NCI-H1436 (cell line): ENCODE data around the gene RNASEH2B.

Experiments
- DNase-seq: peaks from one replicate; lab custom pipeline; 2025; lab: John Stamatoyannopoulos, UW

The RNASEH2B gene

GRCh38 chr13:50909605-50910484 is at the start of gene RNASEH2B:
TSS of gene RNASEH2B (plus strand) at chr13:50909791. CDS start at chr13:50910077, 286 bp downstream.
- peak; percentile 27 for DNase-seq

- no peak for DNase-seq
These were observed 45.1 kb upstream of the RNASEH2B start for GRCh38 chr13:50864492-50864891.

DNA sequence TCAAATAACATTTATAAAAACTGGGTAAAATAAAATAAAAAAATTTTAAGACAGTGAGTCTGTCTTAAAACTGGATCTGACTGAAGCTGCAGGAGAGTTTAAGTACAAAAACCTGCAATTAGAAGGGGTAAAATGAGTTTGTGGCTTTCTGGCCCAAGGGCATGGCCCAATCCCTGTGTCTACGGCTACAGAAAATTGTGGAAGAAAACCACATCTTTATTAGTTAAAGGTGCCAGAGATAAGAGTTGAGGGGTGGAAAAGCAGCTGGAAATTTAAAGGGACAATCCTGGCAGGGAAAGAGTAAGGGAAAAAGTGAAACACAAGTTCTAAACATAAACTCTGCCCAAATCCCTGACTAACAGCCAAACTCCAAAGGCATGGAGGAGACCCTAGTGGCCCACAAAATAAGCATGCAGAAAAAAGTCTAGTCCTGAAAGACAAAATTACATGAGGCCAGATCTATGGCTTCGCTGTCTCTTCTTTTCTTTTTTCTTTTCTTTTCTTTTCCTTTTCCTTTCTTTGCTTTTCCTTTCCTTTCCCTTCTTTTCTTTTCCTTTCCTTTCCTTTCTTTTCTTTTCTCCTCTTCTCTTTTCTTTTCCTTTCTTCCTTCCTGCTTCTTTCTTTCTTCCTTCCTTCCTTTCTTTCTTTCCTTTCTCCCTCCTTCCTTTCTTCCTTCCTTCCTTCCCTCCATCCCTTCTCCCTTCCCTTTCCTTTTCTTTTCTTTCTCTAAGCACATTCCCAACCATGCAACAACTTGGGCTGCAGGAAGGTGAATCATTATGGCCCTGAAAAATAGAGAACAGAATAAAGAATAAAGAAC is 42.6 kb upstream of the RNASEH2B start:
- DNase-seq = no peak

DNA sequence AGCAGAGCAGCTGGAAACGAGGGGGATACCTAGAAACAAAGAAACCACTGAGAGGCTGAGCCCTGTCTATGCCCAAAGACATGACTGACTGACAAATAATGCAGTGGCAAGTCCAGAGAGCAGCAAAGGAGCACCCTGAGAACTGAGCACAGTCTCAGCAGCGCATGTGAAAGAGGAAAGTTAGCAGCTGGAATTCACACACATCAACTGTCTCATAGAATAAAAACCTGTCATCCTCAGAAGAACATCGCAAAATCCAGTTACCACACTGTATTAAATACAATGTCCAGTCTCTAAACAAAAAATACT is 42.0 kb upstream of the RNASEH2B start:
- no peak for DNase-seq

GRCh38 chr13:50871405-50871804 is 38.2 kb upstream of the RNASEH2B start:
- no peak for DNase-seq

GRCh38 chr13:50873467-50873866 is 36.1 kb upstream of the RNASEH2B start:
- no peak for DNase-seq

DNA sequence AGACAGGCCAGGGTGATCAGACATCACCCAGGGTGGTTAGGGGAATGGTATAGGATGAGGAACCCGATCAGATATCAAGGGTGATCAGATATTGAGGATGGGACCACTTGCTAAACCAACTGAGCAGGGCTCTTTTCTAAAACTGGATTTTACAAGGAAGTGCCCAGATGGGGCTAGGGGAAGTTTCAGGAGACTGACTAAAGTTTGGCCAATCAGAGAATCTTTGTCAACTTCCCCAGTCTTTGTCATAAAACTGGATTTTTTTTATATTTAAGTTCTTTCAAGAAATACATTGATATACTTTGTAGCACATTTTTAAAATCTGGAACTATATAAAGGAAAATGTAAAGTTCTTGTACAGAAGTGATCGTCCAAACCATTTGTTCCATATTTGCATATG is 35.6 kb upstream of the RNASEH2B start:
- no peak for DNase-seq

DNA sequence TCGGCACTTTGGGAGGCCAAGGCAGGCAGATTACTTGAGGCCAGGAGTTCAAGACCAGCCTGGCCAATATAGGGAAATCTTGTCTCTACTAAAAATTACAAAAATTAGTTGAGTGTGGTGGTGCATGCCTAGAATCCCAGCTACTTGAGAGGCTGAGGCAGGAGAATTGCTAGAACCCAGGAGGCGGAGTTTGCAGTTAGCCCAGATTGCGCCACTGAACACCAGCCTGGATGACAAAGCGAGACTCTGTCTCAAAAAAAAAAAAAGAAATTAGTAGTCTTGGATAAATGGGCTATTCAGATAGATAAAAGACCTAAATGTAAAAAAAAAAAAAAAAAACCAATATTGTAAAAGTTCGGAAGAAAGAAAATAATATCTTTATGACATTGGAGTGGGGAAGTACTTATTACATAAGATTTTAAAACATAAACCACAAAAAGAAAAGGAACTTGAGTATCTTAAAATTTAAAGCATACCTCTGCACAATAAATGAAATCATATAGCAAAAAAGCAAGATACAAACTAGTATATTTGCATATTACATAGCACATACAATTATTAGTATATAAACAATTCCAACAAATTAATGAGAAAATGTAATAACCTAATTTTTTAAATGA is 26.7 kb upstream of the RNASEH2B start:
- no peak for DNase-seq

DNA sequence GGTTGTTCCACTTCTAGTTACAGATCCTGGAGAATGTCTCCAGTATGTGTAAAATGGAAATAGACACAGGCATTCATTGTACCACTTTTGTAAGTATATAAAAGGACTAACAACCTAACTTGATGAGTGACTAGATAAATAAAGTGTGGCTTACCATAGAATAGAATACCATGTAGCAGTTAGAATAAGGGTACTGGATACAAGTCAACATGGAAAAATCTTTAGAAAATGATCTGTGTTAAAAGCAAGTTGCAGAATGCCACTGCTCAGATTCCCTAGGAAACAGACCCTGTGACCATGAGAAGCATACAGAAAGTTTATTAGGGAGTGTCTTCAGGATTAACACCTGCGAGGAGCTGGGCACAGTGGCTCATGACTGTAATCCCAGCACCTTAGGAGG is 25.9 kb upstream of the RNASEH2B start:
- DNase-seq = no peak

DNA sequence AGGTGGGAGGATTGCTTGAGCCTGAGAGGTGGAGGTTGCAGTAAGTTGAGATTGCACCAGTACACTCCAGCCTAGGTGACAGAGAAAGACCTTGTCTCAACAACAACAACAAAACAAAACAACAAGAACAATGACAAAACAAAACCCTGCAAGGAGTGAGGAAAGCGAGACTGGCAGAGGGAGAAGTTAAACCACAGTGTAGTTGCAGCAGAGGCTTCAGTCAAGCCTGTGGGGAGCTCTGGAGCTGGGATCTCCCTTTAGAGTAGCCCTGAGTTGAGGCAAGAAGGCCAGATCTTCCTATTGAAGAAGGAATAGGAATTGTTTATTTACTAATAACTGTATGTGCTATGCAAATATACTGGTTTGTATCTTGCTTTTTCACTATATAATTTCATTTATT is 25.3 kb upstream of the RNASEH2B start:
- DNase-seq = no peak

- no peak for DNase-seq
These were observed 22.4 kb upstream of the RNASEH2B start for GRCh38 chr13:50887151-50887550.

DNA sequence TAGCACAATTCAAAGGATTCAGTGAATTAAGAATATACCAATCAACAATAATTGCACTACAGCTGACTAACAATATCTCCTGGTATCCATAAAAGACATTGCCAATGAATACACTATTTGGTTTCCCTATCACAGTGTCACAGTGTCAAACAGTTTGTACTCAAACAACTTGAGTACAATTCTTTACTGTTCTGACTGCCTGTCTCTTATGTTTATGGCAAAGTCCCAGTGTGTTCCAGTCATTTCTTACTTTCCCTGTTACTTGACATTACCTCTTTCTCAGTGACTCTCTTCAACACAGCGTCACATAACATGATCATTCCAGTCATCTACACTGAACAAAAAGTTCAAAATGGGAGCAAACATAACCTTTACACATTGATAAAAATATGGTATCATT is 21.2 kb upstream of the RNASEH2B start:
- DNase-seq = no peak

DNA sequence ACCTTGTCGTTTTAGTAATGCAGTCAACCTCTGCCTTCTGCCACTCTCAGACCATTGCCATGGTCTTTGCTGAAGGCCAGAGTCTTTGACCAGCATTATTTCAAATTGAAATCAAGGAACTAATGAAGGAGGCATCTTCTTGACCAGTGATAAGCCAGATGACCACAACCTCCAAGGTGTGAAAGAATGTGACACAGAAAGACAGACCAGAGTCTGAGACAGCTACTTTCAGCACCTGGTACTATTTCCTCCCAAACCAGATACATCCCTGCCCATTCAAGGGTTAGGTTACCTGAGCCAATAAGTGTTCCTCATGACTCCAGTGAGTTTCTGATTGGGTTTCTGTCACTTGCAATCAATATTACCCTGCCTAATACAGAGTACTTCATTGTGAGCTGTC is 20.3 kb upstream of the RNASEH2B start:
- no peak for DNase-seq

GRCh38 chr13:50891206-50891605 is 18.4 kb upstream of the RNASEH2B start:
- DNase-seq = no peak

DNA sequence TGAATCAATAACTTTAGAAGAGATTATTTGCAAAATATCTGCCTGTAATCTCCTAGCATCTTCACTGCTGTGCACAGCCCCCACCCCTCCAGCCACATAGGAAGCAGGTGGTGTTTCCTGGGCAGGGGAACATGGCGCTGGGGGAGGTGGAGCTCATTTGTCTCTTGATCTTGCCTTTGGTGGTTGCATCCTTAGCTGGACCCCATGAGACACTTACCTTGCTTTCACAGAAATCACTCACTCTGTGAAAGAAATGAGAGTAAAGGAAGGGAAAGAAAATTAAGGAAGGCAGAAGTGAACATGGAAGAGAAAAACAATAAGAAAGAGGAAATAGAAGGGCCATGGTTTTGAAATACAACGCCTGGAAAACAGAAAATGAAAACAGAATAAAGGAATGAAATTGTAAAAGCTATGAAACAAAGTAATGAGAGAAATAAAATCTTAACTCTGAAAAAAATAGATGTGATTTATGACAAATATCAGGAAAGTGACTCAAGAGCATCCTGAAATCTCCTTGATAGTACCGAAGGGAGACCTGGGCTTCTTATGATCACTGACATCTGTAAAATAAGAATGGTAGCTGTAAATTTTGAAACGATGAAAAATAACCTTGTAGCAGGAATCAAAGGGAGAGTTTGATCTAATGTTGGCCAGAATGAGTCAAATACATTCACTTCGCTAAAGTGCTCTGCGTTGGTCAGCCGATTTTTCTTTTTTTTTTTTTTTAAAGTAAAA is 17.2 kb upstream of the RNASEH2B start:
- DNase-seq = no peak

- no peak for DNase-seq
These were observed 16.3 kb upstream of the RNASEH2B start for GRCh38 chr13:50893211-50893852.

DNA sequence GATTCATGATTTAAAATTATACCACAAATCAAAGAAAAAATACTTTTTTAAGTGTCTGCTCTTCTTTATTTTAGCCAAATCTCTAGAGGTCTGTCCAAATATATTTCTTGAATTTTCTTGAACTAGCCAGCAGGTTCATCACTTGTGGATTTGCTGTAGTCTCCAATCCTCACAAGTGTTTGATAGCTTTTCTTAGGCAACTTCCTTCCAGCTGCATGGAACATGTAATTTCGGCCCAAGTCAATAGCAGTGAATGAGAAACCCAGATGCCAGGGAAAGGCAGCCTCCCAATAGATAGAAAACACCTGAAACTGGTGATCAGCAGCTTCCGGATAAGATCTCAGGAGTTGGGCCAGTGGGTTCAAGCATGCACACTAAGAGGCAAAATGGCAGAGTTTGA is 15.6 kb upstream of the RNASEH2B start:
- no peak for DNase-seq

DNA sequence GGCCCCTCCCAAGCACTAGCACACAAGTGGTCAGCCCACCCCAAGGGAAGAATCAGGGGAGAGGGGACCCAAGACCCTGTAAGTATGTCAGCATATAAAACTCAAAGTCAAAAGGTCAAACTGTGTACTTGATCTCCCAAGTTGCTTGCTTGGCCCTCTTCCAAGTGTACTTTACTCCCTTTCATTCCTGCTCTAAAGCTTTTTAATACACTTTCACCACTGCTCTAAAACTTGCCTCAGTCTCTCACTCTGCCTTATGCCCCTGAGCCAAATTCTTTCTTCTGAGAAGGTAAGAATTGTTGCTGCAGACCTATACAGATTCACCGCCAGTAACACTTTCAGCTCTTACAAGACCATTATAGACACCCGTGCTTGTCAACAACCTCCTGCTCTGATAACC is 15.1 kb upstream of the RNASEH2B start:
- no peak for DNase-seq

DNA sequence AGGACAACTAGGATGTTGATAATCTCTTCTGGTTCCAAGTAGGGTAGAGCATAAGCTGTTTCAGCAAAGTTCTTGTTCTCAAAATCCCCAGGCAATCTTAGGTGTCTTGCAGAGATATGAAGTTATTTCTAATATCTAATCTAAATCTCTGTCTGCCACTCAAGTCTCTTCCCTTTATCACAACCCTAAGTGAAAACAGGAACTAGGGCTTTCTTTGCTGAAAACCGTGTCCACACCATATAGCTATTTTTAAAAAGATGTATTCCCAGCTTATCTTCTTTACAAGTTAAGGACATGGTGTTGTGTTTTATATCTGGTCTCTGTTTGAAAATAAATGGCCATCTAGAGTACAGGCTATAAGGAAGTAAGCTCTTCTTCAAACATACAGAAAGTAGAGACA is 11.3 kb upstream of the RNASEH2B start:
- no peak for DNase-seq

DNA sequence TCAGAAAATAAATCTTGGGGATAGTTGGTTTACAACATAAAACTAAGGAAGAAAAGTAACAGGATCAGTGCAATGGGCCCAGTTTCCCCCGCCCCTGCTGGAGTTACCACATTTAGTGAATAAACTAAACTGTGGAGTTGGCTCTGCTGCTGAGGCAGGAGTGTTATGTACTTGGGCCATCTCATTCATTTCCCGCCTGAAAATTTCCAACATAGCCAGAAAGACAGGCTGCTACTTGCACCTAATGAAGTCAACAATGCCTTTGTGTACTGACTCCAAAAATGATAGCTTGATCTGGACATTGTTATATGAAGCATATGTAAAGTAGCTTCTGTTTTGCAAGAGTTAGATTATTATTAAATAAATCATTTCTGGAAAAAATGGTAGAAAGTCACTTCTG is 7.9 kb upstream of the RNASEH2B start:
- DNase-seq = no peak

DNA sequence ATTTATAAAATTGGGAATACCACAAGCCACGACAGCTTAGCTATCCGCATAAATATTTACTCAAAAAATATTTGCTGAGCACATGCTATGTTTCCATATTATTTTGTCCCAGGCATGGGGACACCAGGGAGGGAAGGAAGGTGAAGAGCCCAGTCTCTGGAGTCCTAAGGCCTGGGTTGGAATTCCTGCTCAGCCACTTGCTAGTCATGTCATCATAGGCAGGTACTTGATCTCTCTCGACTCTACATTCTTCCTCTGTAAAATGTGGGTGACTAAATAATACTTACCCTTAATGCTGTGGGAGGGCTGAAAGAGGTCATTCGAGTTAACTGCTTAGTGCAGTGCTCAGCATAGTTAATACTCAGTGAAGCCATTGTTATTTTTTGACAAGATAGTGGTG is 4.3 kb upstream of the RNASEH2B start:
- no peak for DNase-seq

GRCh38 chr13:50907781-50908180 is 1.8 kb upstream of the RNASEH2B start:
- DNase-seq = no peak
